ENCODE results near the gene KIF3C.

Gene KIF3C

GRCh38 chr2:26016012-26016705, 33.9 kb upstream of the KIF3C start:
- no peak for DNase-seq (ENCODE audit: low read depth)
- H3K4me3 ChIP-seq (ENCODE audit: low read length), result no peak overlapping the region
- TF ChIP-seq, protein P1, sequence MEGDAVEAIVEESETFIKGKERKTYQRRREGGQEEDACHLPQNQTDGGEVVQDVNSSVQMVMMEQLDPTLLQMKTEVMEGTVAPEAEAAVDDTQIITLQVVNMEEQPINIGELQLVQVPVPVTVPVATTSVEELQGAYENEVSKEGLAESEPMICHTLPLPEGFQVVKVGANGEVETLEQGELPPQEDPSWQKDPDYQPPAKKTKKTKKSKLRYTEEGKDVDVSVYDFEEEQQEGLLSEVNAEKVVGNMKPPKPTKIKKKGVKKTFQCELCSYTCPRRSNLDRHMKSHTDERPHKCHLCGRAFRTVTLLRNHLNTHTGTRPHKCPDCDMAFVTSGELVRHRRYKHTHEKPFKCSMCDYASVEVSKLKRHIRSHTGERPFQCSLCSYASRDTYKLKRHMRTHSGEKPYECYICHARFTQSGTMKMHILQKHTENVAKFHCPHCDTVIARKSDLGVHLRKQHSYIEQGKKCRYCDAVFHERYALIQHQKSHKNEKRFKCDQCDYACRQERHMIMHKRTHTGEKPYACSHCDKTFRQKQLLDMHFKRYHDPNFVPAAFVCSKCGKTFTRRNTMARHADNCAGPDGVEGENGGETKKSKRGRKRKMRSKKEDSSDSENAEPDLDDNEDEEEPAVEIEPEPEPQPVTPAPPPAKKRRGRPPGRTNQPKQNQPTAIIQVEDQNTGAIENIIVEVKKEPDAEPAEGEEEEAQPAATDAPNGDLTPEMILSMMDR (conservative IDR thresholded peaks at IDR 0.05; ENCODE audit: low read length), result no peak

DNA sequence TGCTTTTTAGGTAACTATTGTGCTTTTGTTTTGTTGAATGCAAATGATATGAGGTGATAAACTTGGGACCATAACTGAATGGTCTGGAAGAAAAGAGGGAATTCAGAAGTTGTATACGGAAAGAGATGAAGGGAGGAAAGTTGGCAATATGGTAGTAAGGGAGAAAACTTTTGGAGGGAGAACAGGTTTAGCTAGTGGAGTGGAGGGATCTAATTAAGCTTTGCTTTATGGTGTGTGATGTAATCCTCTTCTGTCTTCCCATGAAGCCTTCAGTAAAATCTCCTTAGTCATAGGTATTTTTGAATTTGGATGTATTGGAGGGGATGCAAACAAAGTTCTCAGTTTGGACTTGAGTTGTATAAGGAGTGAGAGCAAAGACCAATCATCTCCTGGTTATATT, 31.4 kb upstream of the KIF3C start:
- H3K4me3 ChIP-seq (ENCODE audit: low read length), result no peak overlapping the region
- no peak for DNase-seq (ENCODE audit: low read depth)
- TF ChIP-seq, protein P1 (conservative IDR thresholded peaks at IDR 0.05; ENCODE audit: low read length), result no peak

DNA sequence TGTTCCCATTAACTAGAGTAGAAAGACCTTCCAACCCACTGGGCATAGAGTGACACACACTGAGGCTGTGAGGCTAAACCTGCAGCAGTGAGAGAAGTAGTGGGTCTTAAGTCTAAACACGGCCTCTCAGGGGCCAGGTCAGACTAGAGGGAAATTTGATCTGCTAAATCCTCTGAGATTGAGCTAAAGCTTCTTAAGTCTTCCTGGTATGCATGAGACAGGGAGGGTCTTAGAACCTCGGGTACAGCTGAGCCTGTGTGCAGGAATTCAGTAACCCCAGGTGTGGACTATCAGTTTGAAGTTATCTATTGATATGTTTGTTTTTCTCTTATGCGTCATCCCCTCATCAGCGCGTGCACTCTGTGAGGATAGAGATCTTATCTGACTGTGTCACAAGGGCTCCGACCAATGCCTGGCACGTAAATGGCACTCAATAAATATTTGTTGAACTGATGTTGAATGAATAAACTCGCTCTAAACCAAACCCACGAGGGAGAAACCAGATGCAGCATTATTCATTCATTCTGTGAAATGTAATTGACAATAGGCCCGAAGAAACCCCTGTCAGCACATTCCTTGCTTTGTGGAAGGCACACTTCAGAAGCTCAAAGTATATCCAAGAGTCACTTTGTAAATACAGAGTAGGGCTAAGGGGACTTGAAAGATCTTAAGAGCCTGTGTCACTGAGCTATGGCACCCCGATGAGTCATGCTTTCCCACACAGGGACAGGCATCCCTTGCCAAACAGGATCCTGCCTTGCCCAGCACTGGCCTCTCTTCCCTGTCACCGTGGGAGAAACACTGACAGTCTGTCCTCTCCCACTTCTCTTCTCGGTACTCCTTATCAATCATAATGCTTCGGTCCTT, 29.9 kb upstream of the KIF3C start:
- peak; percentile 40 for DNase-seq (ENCODE audit: low read depth)
- TF ChIP-seq, protein P1 (conservative IDR thresholded peaks at IDR 0.05; ENCODE audit: low read length), result no peak
- no peak overlapping the region for H3K4me3 ChIP-seq (ENCODE audit: low read length)

- no peak for DNase-seq (ENCODE audit: low read depth)
- no peak overlapping the region for H3K4me3 ChIP-seq (ENCODE audit: low read length)
- TF ChIP-seq, protein P1 (conservative IDR thresholded peaks at IDR 0.05; ENCODE audit: low read length), result no peak
Observed at GRCh38 chr2:26011609-26011989, 29.3 kb upstream of the KIF3C start.

GRCh38 chr2:26010943-26011342, 28.6 kb upstream of the KIF3C start:
- TF ChIP-seq, protein P1 (conservative IDR thresholded peaks at IDR 0.05; ENCODE audit: low read length), result no peak
- no peak for DNase-seq (ENCODE audit: low read depth)
- no peak overlapping the region for H3K4me3 ChIP-seq (ENCODE audit: low read length)

GRCh38 chr2:26009567-26009963, 27.3 kb upstream of the KIF3C start:
- DNase-seq (ENCODE audit: low read depth), result no peak
- TF ChIP-seq, protein P1 (conservative IDR thresholded peaks at IDR 0.05; ENCODE audit: low read length), result no peak
- no peak overlapping the region for H3K4me3 ChIP-seq (ENCODE audit: low read length)
